HEK293 (cell line): ENCODE data around the gene FHL3.

Source experiments
- ZNF221 ChIP-seq: fragments of 450-650 bp; formaldehyde crosslinking; IDR thresholded peaks from 2 replicates; pipeline ENCODE4 v1.5.1; 2017; ENCODE audit warnings: missing biosample characterization, missing genetic modification characterization, borderline replicate concordance
- TF ChIP-seq, protein P1 (sequence below): fragments of 450-650 bp; formaldehyde crosslinking; IDR thresholded peaks from 2 replicates; pipeline ENCODE4 v1.5.1; 2016; ENCODE audit warnings: missing biosample characterization, missing genetic modification characterization
- TF ChIP-seq, protein P2 (sequence below): fragments of 450-650 bp; formaldehyde crosslinking; IDR thresholded peaks from 2 replicates; pipeline ENCODE4 v1.5.1; 2016; ENCODE audit warnings: missing biosample characterization, missing genetic modification characterization
- TF ChIP-seq, protein P3 (sequence below): fragments of 450-650 bp; formaldehyde crosslinking; IDR thresholded peaks from 2 replicates; pipeline ENCODE4 v1.5.1; 2016; ENCODE audit warnings: missing biosample characterization, missing genetic modification characterization

DNA sequence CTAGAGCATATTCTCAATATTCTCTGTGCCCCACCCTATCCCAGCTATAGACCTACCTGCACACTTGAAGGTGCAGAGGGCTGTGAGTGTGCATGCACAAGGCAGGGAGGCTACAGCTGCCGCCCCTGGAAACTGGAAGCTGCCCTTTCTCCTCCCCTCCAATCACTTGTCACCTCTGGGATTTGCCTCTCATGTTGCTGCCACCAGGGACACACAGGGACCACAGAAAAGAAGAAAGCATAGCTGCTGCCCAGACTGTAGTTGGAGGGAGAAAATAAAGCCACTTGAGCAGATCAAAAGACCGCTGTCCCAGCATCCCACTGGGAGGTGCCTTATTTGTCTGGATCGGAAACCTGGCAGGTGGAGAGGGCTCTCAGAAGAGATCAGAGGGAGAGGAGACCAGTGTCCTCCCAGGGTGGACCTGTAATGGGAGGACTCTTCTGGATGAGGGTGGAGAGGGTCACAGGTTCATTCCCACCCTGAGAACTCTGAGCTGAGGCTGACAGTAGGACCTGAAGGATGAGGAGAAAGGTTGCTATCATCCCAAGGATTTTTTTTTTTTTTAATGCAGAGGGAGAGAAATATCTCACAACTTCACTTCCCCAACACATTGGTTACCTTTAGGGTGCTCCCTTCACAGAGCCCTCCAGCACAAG is 50.9 kb downstream of the FHL3 start:
- TF ChIP-seq, protein P1, sequence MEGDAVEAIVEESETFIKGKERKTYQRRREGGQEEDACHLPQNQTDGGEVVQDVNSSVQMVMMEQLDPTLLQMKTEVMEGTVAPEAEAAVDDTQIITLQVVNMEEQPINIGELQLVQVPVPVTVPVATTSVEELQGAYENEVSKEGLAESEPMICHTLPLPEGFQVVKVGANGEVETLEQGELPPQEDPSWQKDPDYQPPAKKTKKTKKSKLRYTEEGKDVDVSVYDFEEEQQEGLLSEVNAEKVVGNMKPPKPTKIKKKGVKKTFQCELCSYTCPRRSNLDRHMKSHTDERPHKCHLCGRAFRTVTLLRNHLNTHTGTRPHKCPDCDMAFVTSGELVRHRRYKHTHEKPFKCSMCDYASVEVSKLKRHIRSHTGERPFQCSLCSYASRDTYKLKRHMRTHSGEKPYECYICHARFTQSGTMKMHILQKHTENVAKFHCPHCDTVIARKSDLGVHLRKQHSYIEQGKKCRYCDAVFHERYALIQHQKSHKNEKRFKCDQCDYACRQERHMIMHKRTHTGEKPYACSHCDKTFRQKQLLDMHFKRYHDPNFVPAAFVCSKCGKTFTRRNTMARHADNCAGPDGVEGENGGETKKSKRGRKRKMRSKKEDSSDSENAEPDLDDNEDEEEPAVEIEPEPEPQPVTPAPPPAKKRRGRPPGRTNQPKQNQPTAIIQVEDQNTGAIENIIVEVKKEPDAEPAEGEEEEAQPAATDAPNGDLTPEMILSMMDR = 0 out of 2 replicates have a peak, but pooled peaks have one; percentile 11
- TF ChIP-seq, protein P2, sequence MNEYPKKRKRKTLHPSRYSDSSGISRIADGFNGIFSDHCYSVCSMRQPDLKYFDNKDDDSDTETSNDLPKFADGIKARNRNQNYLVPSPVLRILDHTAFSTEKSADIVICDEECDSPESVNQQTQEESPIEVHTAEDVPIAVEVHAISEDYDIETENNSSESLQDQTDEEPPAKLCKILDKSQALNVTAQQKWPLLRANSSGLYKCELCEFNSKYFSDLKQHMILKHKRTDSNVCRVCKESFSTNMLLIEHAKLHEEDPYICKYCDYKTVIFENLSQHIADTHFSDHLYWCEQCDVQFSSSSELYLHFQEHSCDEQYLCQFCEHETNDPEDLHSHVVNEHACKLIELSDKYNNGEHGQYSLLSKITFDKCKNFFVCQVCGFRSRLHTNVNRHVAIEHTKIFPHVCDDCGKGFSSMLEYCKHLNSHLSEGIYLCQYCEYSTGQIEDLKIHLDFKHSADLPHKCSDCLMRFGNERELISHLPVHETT = no peak
- TF ChIP-seq, protein P3, sequence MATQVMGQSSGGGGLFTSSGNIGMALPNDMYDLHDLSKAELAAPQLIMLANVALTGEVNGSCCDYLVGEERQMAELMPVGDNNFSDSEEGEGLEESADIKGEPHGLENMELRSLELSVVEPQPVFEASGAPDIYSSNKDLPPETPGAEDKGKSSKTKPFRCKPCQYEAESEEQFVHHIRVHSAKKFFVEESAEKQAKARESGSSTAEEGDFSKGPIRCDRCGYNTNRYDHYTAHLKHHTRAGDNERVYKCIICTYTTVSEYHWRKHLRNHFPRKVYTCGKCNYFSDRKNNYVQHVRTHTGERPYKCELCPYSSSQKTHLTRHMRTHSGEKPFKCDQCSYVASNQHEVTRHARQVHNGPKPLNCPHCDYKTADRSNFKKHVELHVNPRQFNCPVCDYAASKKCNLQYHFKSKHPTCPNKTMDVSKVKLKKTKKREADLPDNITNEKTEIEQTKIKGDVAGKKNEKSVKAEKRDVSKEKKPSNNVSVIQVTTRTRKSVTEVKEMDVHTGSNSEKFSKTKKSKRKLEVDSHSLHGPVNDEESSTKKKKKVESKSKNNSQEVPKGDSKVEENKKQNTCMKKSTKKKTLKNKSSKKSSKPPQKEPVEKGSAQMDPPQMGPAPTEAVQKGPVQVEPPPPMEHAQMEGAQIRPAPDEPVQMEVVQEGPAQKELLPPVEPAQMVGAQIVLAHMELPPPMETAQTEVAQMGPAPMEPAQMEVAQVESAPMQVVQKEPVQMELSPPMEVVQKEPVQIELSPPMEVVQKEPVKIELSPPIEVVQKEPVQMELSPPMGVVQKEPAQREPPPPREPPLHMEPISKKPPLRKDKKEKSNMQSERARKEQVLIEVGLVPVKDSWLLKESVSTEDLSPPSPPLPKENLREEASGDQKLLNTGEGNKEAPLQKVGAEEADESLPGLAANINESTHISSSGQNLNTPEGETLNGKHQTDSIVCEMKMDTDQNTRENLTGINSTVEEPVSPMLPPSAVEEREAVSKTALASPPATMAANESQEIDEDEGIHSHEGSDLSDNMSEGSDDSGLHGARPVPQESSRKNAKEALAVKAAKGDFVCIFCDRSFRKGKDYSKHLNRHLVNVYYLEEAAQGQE (tag by site-specific recombination) = no peak
- no peak for TF ChIP-seq ZNF221 (tag by site-specific recombination)
